Cardiac muscle cell (in vitro differentiated cells and primary cell): ENCODE data around the gene CFAP77. TPM values are rescaled to one million over a fixed set of nuclear protein-coding genes. Genes with fewer than 3 reads are reported as not detected.
A peak's percentile ranks its signal among the peaks of the same experiment; 100 is the strongest.

Experiments used
- DNase-seq, 2 donors: peaks; one replicate each; pipeline versions ENCODE4 v3.0.0 to v3.0.0-alpha.2; 2010 to 2017; ENCODE audit warnings: low read depth in 1 of 2, low spot score in 1 of 2
- H3K27ac ChIP-seq: fragments of 200-600 bp; sonication (generic); 2 replicates; pipeline ENCODE4 v1.5.1; 2016
- H3K27me3 ChIP-seq: fragments of 200-600 bp; sonication (generic); 2 replicates; pipeline ENCODE4 v1.6.0; 2016; ENCODE audit warnings: control low read depth
- H3K36me3 ChIP-seq: fragments of 200-600 bp; sonication (generic); 2 replicates; pipeline ENCODE4 v1.5.1; 2016; ENCODE audit warnings: control low read depth
- H3K4me1 ChIP-seq: fragments of 200-600 bp; sonication (generic); 2 replicates; pipeline ENCODE4 v1.8.1; 2017; ENCODE audit warnings: low read depth, mild to moderate bottlenecking, mixed run types
- H3K4me3 ChIP-seq: fragments of 200-600 bp; sonication (generic); 2 replicates; pipeline ENCODE4 v1.5.1; 2016; ENCODE audit warnings: mild to moderate bottlenecking
- H3K9me3 ChIP-seq: fragments of 200-600 bp; sonication (generic); 2 replicates; pipeline ENCODE4 v1.5.1; 2017; ENCODE audit warnings: low read depth, mild to moderate bottlenecking, control low read depth
- polyA plus RNA-seq: library from polyadenylated mRNA; unstranded; fragments of >200 nt; fragmentation: Nextera tagmentation; extraction: Ambion mirVana; gene quantifications from 2 replicates; pipeline ENCODE4 v1.2.1, GENCODE V29; 2016
- total RNA-seq: library from RNA; depleted of rRNA; stranded (reverse); fragments of >200 nt; gene quantifications from 2 replicates; pipeline ENCODE4 v1.2.3, GENCODE V29; 2016
- TF ChIP-seq, protein P1 (sequence below): IDR thresholded peaks from 2 replicates; pipeline ENCODE4 v1.5.1; 2012; ENCODE audit warnings: low read depth, mild to moderate bottlenecking, low read length

CFAP77 gene
- total and polyA plus RNA-seq, 2 experiments from 2014 or later = 0.46 to 1.5 TPM

DNA sequence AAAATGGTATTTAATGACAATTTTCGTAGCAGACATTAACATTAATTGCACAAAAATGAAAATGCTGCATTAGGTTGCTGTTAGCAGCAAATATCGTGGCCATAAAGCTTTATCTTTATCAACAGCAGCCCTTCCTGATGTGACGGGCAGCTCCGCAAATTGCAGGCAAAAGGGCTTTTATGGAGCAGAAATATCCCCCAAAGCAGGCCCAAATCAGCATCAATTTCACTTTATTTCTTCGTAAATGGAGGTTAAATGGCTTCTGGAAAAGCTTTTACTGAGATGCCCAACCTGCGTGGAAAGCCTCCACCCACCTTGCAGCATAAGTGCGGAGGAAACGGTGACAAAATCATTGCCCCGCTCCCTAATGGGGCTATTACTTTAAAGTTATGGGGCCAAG, 94.5 kb downstream of the CFAP77 start:
- H3K27ac ChIP-seq = no peak overlapping the region
- DNase-seq = no peak
- no peaks in the 10 kb centered on the region for H3K4me1 ChIP-seq
- TF ChIP-seq, protein P1, sequence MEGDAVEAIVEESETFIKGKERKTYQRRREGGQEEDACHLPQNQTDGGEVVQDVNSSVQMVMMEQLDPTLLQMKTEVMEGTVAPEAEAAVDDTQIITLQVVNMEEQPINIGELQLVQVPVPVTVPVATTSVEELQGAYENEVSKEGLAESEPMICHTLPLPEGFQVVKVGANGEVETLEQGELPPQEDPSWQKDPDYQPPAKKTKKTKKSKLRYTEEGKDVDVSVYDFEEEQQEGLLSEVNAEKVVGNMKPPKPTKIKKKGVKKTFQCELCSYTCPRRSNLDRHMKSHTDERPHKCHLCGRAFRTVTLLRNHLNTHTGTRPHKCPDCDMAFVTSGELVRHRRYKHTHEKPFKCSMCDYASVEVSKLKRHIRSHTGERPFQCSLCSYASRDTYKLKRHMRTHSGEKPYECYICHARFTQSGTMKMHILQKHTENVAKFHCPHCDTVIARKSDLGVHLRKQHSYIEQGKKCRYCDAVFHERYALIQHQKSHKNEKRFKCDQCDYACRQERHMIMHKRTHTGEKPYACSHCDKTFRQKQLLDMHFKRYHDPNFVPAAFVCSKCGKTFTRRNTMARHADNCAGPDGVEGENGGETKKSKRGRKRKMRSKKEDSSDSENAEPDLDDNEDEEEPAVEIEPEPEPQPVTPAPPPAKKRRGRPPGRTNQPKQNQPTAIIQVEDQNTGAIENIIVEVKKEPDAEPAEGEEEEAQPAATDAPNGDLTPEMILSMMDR = no peak
- H3K27me3 ChIP-seq = peaks cover 5% of the 10 kb centered on the region
- no peak overlapping the region for H3K4me3 ChIP-seq
- no peaks in the 10 kb centered on the region for H3K36me3 ChIP-seq
- no peaks in the 10 kb centered on the region for H3K9me3 ChIP-seq

DNA sequence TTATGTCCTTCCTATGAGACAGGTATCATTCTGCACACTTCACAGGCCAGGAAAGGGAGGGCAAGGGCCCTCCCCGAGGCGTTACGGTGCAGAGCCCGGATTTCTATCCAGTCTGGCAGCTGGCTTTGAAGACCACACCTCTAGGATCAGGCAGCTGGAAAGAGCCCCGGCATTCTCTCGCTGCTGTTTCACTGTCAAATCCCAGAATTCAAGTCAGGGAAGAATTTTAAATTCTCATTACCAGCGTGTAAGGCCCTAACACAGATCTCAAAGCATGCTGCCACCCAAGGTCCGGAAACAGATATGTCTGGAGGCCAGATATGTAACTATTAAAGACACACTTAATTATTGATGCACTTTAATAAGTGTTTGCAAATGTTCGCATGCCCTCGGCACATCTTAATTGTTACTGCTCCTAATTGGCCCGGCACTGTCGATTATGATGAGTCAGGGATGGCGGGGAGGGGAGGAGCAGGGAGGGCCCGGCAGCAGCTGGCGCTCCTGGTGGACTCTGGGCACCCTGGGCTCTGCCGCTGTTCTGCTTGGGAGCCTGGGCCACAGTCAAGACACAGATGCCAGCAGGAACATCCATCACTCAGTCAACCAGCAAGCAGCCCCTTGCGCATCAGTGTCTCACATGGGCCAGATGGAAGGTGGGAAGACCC, 96.1 kb downstream of the CFAP77 start:
- Histone ChIP-seq H3K4me3 (no peak overlapping the region), H3K27me3 (peaks cover 5% of the 10 kb centered on the region), H3K27ac (no peak overlapping the region), H3K4me1 (no peaks in the 10 kb centered on the region), H3K9me3 (no peaks in the 10 kb centered on the region), H3K36me3 (no peaks in the 10 kb centered on the region)
- TF ChIP-seq, protein P1 = no peak
- no peak for DNase-seq

DNA sequence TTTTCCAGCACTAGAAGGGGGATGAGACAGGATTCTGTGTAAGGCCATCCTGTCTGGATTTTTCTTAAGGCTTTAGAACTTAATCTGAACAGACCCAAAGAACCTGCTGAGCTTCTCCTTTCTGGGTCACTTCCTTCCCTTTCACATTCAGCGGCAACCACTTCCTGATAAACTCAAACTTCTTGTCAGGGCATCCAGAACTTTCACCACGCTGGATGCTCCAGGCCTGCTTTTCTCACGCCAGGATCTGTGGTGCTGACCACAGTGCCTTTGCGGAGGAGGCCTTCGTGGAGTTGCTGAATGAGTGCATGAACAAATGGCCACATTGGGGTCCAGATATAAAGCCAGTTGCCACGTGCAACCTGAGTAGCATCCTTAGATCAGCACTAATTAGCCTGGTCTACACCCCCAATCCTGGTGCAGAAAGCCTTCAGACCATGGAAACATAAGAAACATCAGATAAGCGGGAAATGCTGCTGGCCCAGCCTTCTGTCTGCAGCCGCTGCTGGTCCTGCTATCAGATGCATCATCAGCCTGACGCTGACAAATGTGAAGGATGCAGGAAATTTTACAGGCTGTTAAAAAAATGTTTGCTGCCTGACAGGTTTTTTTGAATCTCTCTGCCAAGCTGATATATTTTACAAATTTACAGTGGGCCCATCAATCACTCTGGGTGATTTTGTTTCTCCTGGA, 97.1 kb downstream of the CFAP77 start:
- Histone ChIP-seq H3K9me3 (no peaks in the 10 kb centered on the region), H3K27ac (no peak overlapping the region), H3K4me3 (no peak overlapping the region), H3K27me3 (peaks cover 5% of the 10 kb centered on the region), H3K36me3 (no peaks in the 10 kb centered on the region), H3K4me1 (no peaks in the 10 kb centered on the region)
- no peak for DNase-seq
- TF ChIP-seq, protein P1 = no peak

DNA sequence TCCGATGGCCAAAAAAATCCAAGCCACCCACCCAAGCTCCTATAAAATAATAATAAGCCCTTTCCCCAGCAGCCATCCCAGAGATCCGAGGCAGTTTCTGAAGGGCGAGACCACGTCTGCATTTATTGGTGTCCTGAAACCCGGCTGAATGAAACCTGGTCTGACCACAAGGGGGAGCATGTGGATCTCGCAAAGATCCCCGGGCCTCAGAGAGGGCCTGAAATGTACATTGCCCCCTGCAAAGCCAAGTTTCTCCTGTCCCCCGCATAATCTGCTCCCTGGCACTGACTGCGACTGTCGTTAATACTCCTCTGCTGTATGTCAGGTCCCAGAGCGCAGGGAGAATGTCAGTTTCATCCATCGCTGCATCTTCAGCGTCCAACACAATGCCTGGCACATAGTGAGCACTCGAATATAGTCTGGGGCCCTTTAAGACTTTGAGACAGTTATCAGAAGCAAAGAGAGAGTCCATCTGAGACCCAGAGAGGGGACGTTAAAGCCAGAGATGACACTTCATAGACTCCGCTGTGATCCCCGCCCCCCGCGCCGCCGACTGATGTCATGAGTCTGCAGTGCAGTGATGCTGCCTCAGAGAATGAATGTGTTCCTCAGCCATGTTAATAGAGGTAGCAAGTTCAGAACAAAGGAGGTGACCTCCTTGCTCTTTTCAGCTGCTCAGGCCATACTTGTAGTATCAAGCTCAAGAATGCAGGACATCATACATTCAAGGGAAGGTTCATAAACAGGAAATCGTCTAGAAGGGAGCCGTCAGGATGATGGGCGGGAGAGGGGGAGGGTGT, 97.9 kb downstream of the CFAP77 start:
- peak; percentile 79 for DNase-seq
- no peaks in the 10 kb centered on the region for H3K4me1 ChIP-seq
- no peaks in the 10 kb centered on the region for H3K9me3 ChIP-seq
- TF ChIP-seq, protein P1 = peak; percentile 85
- H3K4me3 ChIP-seq = no peak overlapping the region
- no peaks in the 10 kb centered on the region for H3K36me3 ChIP-seq
- H3K27me3 ChIP-seq = peaks cover 5% of the 10 kb centered on the region
- no peak overlapping the region for H3K27ac ChIP-seq

DNA sequence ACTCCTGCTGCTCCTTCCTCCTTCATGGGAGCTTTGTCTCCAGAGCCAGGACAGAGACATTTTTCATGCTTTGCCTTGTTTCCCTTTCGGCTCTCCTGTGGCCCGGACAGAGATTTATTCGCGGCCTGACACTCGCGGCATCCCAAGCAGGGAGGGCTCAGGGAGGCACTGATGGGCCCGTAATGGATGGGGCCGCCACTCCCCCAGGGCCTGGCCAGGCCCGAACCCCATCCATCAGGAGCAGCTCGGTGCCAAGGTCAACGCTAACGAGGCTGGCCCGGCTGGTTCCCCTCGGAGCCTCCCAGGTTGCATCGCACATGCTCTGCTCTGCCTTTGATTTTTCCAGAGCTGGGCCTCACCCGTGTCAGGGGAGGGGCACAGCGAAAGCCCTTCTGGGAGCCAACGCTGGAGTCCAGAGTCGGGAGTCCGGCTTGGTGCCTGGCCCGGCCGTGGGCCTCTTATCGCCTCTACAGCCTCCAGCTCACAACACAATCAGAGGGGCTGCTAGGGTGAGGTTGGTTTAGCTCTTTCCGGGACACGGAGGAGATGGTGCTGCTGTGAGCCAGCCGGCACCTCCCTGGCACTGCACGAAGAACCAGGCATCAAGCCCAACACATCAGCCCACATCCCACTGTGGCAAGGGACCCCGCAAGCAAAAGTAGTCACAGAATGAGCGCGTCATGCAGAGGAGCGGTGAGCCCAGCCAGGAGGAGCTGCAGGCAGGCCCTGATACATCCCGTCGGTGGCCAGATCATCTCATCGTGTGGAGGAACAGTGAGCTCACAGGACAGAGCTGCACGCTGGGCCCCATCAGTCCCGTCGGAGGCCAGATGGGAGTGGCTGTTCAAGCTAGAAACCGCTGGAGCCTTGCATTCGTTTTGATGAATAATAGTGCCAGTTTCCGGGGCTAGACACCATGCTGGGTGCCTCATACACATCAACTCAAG, 100.2 kb downstream of the CFAP77 start:
- TF ChIP-seq, protein P1 = no peak
- Histone ChIP-seq H3K4me3 (no peak overlapping the region), H3K27ac (no peak overlapping the region), H3K36me3 (no peaks in the 10 kb centered on the region), H3K4me1 (no peaks in the 10 kb centered on the region), H3K27me3 (peaks cover 2% of the 10 kb centered on the region), H3K9me3 (no peaks in the 10 kb centered on the region)
- DNase-seq = peak in 1 of 2 donors; percentile 21
